22Rv1 (cell line): ENCODE data around the gene SLC9A7.

Experiments
- H3K27ac ChIP-seq: fragments of 450-650 bp; 2 replicates; pipeline ENCODE4 v1.5.1; 2017
- ZFX ChIP-seq: fragments of 450-650 bp; IDR thresholded peaks from 2 replicates; pipeline ENCODE4 v1.6.1; 2017; ENCODE audit warnings: antibody characterized with exemption, borderline replicate concordance
- TF ChIP-seq, protein P1 (sequence below): fragments of 450-650 bp; IDR thresholded peaks from 2 replicates; pipeline ENCODE4 v1.5.1; 2017; ENCODE audit warnings: mild to moderate bottlenecking

The SLC9A7 gene

DNA sequence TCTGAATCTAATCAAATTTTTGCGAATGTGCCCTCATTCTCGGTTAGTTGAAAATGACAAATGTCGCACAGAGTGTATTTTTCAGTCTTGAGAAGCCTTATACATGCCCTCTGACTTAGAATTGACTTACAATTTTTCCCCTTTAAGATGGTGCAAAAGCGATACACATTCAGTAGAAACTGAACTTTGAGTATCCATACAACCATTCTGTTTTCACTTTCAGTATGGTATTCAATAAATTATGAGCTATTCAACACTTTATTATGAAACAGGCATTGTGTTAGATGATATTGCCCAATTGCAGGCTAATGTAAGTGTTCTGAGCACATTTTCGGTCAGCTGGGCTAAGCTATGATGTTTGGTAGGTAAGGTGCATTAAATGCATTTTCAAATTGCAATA lies 43.4 kb downstream of the SLC9A7 start:
- TF ChIP-seq, protein P1, sequence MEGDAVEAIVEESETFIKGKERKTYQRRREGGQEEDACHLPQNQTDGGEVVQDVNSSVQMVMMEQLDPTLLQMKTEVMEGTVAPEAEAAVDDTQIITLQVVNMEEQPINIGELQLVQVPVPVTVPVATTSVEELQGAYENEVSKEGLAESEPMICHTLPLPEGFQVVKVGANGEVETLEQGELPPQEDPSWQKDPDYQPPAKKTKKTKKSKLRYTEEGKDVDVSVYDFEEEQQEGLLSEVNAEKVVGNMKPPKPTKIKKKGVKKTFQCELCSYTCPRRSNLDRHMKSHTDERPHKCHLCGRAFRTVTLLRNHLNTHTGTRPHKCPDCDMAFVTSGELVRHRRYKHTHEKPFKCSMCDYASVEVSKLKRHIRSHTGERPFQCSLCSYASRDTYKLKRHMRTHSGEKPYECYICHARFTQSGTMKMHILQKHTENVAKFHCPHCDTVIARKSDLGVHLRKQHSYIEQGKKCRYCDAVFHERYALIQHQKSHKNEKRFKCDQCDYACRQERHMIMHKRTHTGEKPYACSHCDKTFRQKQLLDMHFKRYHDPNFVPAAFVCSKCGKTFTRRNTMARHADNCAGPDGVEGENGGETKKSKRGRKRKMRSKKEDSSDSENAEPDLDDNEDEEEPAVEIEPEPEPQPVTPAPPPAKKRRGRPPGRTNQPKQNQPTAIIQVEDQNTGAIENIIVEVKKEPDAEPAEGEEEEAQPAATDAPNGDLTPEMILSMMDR: no peak
- no peak for TF ChIP-seq ZFX
- no peak overlapping the region for H3K27ac ChIP-seq

DNA sequence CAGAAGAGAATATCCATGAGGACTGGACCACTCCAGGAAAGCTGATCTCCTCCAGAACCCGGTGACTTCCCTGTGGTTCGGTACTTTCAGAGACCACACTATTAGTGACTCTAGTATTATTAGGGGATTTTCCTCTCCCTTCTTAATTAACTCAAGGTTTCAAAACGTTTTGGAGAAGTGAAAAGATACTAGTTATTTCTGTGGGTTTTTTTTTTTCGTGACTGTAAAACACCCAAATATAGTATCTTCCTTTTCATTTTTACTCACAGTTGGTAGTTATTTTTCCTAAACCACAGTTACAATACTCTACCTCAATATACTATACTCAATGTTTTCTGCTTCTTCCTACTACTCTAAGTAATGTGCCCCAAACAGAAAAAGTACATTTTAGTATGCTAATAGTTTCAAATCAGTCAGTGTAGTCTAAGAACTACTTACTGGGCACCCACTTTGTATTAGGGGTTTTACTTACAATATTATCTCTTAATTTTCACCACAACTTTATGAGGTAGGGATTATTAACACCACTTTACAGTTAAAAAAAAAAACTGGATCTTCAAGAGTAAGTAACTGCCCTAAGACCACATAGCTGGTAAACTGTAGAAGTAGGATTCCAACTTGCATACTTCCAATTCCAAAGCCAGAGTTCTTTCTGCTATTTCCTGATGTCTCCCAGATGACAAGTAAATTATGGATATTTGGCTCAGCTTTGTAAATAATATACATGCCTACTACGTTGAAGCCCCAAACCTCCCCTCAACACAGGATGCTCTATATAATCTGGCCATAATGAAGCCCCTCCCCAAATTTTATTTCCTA lies 45.0 kb downstream of the SLC9A7 start:
- no peak for TF ChIP-seq ZFX
- TF ChIP-seq, protein P1: no peak
- no peak overlapping the region for H3K27ac ChIP-seq

DNA sequence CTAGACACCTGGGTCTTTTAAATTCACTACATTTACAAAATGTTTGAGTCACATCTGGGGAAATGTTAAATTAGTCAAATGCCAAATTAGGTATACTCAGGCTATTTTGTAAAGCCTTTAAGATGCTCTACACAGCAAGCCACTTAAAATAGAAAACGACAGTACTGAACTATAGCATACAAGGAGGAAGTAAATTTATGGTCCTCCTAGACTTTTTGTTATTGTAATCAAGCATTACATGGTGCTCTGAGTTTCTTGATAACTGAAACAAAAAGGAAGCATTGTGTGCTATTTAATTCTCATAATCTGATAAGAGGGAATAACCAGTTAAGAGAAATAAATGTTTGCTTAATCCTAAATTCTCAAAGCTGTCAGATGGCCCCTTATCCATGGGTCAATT lies 46.2 kb downstream of the SLC9A7 start:
- no peak overlapping the region for H3K27ac ChIP-seq
- no peak for TF ChIP-seq ZFX
- TF ChIP-seq, protein P1: no peak

DNA sequence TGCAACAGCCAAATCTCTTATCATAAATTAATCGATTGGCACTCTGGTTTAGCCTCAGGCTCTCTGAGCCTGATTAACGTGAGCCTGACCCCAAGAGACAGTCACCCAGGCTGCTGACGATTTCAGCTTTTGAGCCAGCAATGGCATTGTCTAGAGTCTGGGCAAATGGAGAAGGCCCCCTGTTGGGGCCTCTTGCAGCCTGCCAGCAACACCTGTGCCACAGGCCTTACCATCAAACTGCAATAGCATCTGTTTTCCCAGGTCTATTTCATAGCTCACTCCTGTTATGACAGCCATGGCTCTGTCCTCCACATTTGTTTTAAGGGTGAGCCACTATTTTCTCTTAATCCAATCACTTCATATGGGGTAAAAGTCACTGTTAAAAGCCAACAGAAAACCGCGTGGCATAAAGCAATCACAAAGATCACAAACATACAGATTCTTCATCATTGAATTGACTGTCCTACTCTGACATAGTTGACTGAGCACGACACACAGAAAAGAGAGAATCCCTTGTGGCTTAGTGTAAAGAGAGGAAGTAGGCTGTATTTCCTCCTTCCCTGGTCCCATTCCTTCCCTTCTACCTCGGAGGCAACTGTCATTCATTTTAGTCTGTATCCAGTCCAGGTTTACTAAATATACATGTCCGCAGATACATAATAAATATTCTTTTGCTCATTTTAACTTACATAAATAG lies 47.8 kb downstream of the SLC9A7 start:
- H3K27ac ChIP-seq: no peak overlapping the region
- TF ChIP-seq ZFX: no peak
- TF ChIP-seq, protein P1: no peak

DNA sequence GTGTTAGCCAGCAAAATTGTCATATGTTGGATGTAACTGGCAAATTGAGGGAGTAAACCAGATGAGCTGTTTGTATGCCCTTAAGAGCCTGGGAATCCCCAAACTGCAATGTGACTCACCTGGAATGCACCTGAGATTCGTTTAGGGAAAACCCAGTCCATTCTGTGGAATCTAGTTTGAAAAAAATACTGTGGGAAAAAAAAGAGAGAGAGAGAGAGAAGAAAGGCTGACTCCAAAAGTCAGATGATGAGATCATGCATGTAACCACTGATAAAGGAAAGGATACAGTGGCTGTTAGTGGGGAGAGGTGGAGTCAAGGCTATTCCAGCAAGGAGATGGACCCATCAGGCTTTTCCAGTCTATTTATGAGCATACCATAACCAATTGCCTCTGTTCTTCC lies 48.5 kb downstream of the SLC9A7 start:
- TF ChIP-seq ZFX: no peak
- TF ChIP-seq, protein P1: no peak
- H3K27ac ChIP-seq: no peak overlapping the region

DNA sequence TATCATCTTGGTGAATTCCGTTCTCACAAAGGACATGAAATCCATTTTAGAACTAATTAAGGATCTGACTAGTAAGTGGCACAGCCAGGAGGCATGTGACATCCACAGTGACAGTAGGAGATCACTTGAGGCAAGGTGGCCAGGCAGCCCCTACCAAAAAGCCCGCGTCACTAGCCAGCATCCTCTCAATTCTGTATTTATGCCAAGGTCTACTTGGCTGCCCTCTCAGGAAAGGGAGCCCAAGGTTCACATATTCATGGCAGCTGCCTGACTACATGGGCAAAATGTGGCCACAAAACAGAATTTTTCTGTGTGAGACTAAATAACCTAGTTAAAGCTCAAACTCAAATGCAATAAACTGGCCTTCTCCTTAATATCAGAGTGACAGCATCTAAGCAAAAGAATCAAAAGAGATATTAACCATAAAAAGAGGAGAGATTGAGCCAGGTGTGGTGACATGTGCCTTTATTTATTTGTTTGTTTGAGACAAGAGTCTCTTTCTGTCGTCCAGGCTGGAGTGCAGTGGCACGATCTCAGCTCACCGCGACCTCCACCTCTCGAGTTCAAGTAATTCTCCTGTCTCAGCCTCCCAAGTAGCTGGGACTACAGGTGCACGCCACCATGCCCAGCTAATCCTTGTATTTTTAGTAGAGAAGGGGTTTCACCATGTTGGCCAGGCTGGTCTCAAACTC lies 51.5 kb downstream of the SLC9A7 start:
- TF ChIP-seq ZFX: no peak
- TF ChIP-seq, protein P1: no peak
- H3K27ac ChIP-seq: no peak overlapping the region
